HPDE6-E6E7 (cell line): ENCODE measurements around the gene ADGRV1.
"Not testable (repeated sequence)": the region's sequence is repeated elsewhere in the genome, so short reads cannot be mapped to it uniquely, and the experiment has no call there.

Source experiments
- DNase-seq: peaks from one replicate; pipeline ENCODE4 v3.0.0; 2011; ENCODE audit warnings: missing footprints; ENCODE audit errors: extremely low spot score

Gene ADGRV1

GRCh38 chr5:90718387-90718786 is 159.8 kb downstream of the ADGRV1 start:
- no peak for DNase-seq

- no peak for DNase-seq
Measured at GRCh38 chr5:90739567-90739966, 181.0 kb downstream of the ADGRV1 start.

GRCh38 chr5:90740244-90740799 is 181.7 kb downstream of the ADGRV1 start:
- DNase-seq: no peak

DNA sequence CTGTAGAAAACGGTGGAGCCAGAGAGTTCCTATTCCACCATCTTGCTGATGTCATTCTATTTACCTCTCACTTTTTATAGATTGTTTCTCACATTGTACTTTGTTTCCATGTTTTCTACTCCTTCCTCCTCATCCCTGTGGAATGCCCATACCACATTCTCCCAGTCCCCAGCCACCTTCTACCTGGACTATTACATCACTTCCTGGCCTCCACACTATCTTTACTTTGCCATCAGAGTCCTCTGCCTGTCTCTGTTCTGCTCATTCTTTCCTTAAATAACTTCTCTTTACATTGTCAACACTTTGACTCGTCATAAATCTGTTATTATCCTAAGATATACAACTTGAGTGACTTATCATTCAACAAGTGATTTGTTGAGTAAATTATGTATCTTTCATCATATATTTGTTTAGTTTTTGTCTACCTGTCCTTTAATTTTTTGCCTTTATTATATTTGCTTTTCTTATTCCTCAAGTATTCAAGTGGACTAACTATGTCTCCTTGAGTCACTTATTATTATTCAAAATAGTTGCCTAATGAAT is 182.5 kb downstream of the ADGRV1 start:
- no peak for DNase-seq

DNA sequence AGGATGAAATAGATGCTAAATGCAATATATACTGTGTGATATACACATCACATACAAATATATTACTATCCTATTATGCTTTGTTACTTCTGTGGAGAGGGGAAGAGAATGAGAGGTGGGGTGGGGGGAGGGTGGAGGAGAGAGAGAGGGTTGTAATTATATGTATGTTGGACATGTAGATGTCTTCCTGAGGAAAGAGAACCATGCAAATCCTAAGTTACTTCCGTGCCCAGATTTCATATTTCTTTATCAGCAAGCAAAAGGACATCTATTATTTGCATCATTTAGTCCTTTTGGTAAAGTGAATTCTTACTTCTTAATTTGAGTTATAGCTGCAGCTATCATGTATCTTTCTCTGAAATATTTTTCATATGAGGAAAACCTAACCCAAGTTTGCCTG is 187.5 kb downstream of the ADGRV1 start:
- DNase-seq: no peak

DNA sequence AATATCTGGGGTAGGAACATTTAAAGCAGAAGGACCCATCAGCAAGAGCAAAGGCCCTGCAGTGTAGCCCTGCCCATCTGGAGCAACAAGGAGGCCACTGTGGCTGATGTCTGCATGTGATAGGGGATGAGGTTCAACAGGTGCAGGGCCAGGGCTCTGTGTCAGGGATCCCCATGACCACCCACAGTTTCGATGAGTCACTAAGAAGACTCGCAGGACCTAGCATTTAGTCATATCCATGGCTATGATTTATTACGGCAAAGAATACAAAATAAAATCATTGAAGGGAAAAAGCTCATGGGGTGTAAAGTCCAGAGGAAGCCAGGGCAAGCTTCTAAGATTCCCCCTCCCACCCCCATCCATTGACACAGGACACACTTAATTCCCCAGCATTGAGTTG is 188.6 kb downstream of the ADGRV1 start:
- no peak for DNase-seq

- DNase-seq: no peak
Measured at GRCh38 chr5:90747693-90748092, 189.1 kb downstream of the ADGRV1 start.

GRCh38 chr5:90759119-90759518 is 200.5 kb downstream of the ADGRV1 start:
- no peak for DNase-seq

GRCh38 chr5:90767710-90768109 is 209.1 kb downstream of the ADGRV1 start:
- peak; percentile 10 for DNase-seq

DNA sequence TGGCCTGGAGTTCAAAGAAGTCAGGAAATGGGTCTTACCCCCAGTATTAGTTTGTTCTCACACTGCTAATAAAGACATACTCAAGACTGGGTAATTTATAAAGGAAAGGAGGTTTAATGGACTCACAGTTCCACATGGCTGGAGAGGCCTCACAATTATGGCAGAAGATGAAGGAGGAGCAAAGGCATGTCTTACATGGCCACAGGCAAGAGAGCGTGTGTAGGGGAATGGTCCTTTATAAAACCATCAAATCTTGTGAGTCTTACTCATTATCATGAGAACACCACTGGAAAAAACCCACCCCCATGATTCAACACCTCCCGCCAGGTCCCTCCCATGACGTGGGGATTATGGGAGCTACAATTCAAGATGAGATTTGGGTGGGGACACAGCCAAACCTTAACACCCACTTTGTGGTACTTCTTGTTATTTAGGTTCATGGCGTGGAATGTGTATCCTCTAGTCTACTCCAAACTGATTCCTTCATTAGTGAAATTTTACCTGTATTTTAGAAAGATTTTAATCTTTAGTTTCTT is 211.5 kb downstream of the ADGRV1 start:
- DNase-seq: not testable (repeated sequence)

- no peak for DNase-seq
Measured at GRCh38 chr5:90777959-90778358, 219.4 kb downstream of the ADGRV1 start.

- DNase-seq: peak; percentile 26
Measured at GRCh38 chr5:90783460-90784333, 225.1 kb downstream of the ADGRV1 start.

- no peak for DNase-seq
Measured at GRCh38 chr5:90786756-90787155, 228.2 kb downstream of the ADGRV1 start.

DNA sequence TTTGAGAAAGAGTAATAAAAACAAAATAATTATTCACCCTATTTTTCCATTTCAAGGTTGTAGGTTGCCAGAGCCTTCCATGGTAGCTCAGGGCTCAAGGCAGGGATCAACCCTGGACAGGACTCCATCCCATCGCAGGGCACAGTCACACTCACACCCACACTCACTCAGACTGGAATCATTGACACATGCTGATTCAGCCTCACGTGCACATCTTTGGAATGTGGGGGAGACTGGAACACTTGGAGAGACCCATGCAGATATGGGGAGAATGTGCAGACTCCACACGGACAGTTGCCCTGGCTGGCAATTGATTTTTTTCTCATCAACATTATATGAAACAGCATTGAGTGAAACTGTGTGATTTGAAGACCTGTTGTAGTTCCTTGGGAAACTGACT is 234.1 kb downstream of the ADGRV1 start:
- no peak for DNase-seq

GRCh38 chr5:90793183-90793582 is 234.6 kb downstream of the ADGRV1 start:
- no peak for DNase-seq

DNA sequence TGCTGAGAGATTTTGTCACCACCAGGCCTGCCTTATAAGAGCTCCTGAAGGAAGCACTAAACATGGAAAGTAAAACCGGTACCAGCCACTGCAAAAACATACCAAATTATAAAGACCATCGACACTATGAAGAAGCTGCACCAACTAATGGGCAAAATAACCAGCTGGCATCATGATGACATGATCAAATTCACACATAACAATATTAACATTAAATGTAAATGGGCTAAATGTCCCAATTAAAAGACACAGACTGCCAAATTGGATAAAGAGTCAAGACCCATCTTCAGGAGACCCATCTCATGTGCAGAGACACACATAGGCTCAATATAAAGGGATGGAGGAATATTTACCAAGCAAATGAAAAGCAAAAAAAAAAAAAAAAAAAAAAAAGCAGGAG is 238.3 kb downstream of the ADGRV1 start:
- DNase-seq: not testable (repeated sequence)

DNA sequence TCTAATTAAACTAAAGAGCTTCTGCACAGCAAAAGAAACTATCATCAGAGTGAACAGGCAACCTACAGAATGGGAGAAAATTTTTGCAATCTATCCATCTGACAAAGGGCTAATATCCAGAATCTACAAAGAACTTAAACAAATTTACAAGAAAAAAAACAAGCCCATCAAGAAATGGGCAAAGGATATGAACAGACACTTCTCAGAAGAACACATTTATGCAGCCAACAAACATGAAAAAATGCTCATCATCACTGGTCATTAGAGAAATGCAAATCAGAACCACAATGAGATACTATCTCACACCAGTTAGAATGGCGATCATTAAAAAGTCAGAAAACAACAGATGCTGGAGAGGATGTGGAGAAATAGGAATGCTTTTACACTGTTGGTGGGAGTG is 241.5 kb downstream of the ADGRV1 start:
- DNase-seq: not testable (repeated sequence)

DNA sequence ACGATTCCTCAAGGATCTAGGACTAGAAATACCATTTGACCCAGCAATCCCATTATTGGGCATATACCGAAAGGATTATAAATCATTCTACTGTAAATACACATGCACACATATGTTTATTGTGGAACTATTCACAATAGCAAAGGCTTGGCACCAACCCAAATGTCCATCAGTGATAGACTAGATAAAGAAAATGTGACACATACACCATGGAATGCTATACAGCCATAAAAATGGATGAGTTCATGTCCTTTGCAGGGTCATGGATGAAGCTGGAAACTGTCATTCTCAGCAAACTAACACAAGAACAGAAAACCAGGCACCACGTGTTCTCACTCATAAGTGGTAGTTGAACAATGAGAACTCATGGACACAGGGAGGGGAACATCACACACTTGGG is 241.9 kb downstream of the ADGRV1 start:
- not testable (repeated sequence) for DNase-seq

GRCh38 chr5:90802474-90803317 is 244.1 kb downstream of the ADGRV1 start:
- DNase-seq: peak; percentile 40

DNA sequence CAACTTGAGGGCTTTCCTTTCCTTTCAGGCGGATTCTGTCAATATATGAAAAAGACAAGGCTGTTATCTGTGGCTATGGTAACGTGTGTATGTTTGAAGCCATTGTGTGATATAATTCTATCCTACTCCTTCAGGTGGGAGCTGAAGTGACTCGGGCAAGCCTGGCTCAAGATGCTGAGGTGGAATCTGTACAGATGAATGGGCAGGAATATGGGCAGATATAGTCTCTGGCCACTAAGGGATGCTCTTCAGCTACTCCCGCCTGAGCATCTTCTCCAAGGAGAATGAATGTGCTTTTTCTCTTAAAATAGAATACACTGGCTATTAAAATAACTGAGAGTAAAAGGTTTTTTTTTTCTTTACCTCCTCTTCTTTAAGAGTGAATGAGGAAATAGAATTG is 244.8 kb downstream of the ADGRV1 start:
- no peak for DNase-seq

DNA sequence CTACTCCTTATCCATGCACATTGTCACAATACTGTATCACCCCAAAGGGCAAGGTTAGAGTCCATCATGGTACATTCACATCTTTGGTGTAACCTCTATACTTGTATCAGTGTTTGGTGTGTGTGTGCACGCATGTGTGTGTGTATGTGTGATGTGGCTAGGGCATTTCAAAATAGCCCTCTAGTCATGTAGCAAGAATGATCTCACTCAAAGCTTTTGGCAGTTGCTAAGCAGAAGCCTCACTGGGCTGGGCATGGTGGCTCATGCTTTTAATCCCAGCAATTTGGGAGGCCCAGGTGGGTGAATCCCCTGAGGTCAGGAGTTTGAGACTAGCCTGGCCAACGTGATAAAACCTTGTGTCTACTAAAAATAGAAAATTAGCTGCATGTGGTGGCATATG is 245.3 kb downstream of the ADGRV1 start:
- DNase-seq: no peak

DNA sequence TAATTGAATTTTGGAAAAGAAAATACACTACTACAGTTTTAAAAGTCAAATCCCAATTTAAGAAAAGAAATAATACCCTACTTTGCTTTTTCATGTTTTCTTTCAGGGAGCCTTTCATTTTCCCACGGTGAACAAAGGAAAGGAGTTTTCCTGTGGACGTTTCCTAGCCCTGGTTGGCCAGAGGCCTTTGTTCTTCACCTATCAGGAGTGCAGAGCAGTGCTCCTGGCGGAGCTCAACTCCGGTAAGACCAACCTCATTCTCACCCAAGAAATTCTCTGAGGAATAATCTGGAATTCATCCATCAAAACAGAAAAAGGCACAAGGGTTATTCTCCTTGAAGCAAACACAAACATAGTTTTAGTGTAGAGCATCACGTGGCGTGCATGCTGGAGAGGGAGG is 248.9 kb downstream of the ADGRV1 start:
- no peak for DNase-seq
